ENCODE measurements around the gene ARID1B.

Gene ARID1B

DNA sequence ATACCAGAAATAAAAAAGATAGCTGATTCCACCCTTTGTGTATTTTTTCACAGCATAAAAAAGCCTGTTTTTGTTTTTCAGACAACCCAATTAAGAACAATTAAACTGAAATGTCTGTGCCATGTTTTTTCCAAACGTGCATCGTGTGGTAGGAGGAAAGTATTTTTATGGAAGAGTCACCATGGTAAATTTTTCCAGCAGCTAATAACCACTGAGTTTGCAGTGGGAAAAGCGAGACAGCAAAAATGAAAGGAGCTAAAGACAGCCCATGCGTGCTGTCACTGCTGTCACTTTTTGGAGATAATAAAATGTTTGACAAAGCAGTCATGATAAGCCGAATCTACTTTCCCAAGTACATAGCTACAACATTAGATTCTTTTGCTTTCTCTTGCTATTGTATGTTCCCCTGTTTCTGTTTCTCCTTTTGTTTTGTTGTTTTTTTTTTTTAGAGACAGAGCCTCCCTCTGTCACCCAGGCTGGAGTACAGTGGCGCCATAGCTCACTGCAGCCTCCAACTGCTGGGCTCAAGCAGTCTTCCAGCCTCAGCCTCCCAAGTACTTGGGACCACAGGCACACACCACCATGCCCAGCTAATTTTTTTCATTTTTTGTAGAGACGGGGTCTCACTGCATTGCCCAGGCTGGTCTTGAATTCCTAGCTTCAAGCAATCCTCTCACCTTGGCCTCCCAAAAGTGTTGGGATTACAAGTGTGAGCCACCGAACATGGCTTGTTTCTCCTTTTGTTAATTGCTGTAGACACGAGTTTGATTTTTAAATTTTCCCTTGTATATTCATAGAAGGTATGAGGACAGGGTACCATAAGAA is 284.8 kb downstream of the ARID1B start:
- H3K4me1 ChIP-seq (ENCODE audit: insufficient read depth, low read length), result peaks cover 11% of the 10 kb centered on the region; the same call in 1 of the 2 replicates
- no peak overlapping the region for H3K9ac ChIP-seq (ENCODE audit: low read depth, low read length)
- H3K9me3 ChIP-seq (ENCODE audit: control insufficient read depth, insufficient read depth, low read length), result no peaks in the 10 kb centered on the region
- H3K36me3 ChIP-seq (ENCODE audit: insufficient read depth, low read length), result no peaks in the 10 kb centered on the region

DNA sequence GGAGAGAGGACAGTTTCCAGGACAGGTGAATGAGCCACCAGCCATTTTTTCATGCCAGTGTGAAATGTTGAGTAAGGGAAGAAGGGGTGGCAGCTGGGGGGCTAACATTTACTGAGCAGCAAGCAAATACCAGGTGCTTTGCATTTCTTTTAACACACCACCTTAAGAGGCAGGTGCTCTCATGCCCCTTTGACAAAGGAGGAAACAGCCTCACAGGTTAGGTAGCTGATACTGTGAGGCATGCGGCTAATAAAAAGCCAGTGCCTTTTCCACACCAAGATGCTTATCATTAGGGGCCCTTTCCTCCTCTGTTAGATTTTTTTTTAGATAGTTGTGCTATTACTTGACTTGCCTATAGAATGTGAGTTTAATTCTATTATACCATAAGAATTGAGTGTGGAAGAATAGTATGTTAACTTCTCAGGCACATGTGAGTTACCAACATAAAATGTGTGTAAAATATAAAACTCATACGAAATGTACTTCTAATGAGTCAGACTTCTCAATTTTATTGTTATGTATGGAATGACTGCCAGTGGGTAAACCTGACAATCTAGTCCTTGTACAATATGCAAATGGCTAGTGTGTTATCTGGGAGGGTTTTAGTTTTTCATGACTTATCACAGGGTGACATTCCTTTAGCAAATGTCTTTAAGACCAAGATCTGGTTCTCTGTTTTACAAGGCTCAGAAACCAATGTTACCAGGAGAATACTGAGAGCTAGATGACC is 286.2 kb downstream of the ARID1B start:
- H3K9ac ChIP-seq (ENCODE audit: low read depth, low read length), result no peak overlapping the region
- peaks cover 11% of the 10 kb centered on the region; the same call in 1 of the 2 replicates for H3K4me1 ChIP-seq (ENCODE audit: insufficient read depth, low read length)
- H3K9me3 ChIP-seq (ENCODE audit: control insufficient read depth, insufficient read depth, low read length), result no peaks in the 10 kb centered on the region
- no peaks in the 10 kb centered on the region for H3K36me3 ChIP-seq (ENCODE audit: insufficient read depth, low read length)

DNA sequence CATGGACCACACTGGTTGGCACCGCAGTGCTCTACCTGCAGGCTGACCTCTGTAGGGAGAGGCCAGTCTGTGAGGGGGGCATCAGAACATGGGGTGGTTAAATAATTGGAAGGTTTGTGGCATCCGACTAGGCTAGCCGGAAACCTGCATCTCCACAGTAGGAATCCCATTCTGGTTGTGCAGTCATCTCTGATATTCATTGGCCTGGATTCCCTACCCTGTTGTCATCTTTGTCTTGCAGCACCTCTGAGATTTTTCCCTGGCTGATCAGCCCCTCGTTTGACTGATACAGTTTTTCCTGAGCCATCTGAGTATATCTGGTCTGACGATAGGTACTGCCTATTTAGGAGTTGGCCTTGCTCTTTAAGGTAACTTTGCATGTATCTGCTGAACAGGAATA is 286.7 kb downstream of the ARID1B start:
- no peaks in the 10 kb centered on the region for H3K36me3 ChIP-seq (ENCODE audit: insufficient read depth, low read length)
- H3K4me1 ChIP-seq (ENCODE audit: insufficient read depth, low read length), result peaks cover 11% of the 10 kb centered on the region; the same call in 1 of the 2 replicates
- H3K9me3 ChIP-seq (ENCODE audit: control insufficient read depth, insufficient read depth, low read length), result no peaks in the 10 kb centered on the region
- no peak overlapping the region for H3K9ac ChIP-seq (ENCODE audit: low read depth, low read length)

DNA sequence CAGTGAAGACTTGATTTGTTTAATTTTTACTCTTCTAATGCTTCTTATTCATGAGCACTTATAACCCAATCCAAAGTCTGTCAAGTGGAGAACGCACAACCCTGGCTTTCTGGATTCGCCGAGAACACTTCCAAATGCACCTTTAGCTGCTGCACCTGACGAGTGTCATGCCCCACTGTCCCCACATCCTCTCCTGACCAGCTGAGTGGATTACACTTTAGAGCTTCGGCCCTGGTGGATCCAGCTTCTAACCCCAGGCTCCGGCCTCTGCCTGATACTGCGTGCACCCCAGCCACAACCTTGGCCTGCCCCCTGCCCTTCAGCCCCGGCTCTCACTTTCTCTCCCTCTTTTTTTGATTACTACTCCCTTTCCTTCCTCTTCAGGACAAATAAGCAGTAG is 287.3 kb downstream of the ARID1B start:
- no peak overlapping the region for H3K9ac ChIP-seq (ENCODE audit: low read depth, low read length)
- no peaks in the 10 kb centered on the region for H3K36me3 ChIP-seq (ENCODE audit: insufficient read depth, low read length)
- H3K9me3 ChIP-seq (ENCODE audit: control insufficient read depth, insufficient read depth, low read length), result no peaks in the 10 kb centered on the region
- peaks cover 10% of the 10 kb centered on the region; the same call in 1 of the 2 replicates for H3K4me1 ChIP-seq (ENCODE audit: insufficient read depth, low read length)

DNA sequence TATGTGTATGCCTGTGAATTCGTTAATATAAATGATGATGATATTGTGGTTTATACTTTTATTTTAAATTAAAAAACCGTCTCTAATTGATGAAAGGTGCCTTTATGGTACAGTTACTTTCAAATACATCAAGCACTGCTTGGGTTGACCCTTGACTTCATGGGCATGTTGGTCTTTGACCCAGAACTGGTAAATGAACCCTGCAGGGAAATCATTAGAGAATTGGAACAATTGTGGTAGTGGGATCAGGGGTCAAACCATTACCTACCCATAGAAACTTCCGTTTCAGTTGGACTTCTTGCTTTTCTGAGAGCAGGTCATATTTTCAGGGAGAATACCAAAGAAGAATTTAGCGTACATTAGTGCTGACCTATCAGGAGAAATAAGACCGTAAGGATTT is 288.2 kb downstream of the ARID1B start:
- Histone ChIP-seq H3K9me3 (ENCODE audit: control insufficient read depth, insufficient read depth, low read length) (no peaks in the 10 kb centered on the region), H3K4me1 (ENCODE audit: insufficient read depth, low read length) (peaks cover 6% of the 10 kb centered on the region; the same call in 1 of the 2 replicates), H3K36me3 (ENCODE audit: insufficient read depth, low read length) (no peaks in the 10 kb centered on the region), H3K9ac (ENCODE audit: low read depth, low read length) (no peak overlapping the region)

DNA sequence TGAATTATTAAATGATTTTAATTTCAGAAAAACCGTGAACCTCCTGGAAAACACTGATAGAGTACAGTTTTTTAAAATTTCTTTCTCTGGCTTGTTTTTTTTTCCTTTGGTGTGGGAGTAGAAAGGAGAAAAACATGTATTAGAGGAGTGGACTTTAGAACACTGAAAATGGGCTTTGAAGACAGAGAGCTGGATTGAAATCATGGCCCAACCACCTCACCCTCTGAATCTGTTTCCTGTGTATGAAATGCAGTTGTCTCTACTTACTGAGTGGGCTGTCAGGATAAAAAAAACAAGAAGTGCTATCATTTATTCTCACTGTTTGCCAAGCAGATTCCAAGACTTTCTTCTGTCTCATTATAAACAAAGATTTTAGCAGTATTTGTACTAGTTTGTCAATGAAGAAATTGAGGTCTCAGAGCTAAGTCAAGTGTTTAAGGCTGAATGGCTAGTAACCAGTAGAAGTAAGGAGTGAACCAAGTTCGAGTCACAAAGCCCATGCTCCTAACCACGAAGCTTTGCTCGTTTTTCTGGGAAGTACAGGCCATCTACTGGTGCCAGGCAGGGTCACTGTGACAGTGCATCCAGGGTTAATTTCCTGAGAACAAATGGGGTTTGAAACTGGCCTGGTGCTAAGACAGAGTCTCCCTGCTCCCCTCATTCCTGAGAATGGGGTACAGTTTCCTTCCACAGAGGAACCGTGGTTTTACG is 289.8 kb downstream of the ARID1B start:
- Histone ChIP-seq H3K9me3 (ENCODE audit: control insufficient read depth, insufficient read depth, low read length) (no peaks in the 10 kb centered on the region), H3K4me1 (ENCODE audit: insufficient read depth, low read length) (peaks cover 10% of the 10 kb centered on the region; the same call in 1 of the 2 replicates), H3K36me3 (ENCODE audit: insufficient read depth, low read length) (no peaks in the 10 kb centered on the region), H3K9ac (ENCODE audit: low read depth, low read length) (no peak overlapping the region)

DNA sequence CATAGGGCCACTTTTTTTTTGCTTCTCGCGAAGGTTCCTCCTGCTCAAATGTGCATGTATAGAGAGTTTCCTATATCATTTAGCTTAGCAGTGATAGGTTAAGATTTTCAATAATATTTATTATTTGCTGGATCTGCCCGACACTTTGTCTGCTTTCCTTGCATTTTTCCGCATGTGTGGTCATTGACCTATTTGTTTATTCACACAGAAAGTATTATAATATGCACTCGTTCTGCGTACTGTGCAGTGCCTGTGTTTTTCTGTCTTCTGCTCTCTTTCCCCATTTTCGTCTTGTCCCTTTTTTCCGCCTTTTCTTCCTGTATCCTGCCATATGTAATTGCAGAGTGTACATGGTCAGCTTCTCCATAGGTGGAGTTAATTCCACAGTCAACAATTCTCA is 290.3 kb downstream of the ARID1B start:
- Histone ChIP-seq H3K4me1 (ENCODE audit: insufficient read depth, low read length) (peaks cover 10% of the 10 kb centered on the region; the same call in 1 of the 2 replicates), H3K9me3 (ENCODE audit: control insufficient read depth, insufficient read depth, low read length) (no peaks in the 10 kb centered on the region), H3K36me3 (ENCODE audit: insufficient read depth, low read length) (no peaks in the 10 kb centered on the region), H3K9ac (ENCODE audit: low read depth, low read length) (no peak overlapping the region)

DNA sequence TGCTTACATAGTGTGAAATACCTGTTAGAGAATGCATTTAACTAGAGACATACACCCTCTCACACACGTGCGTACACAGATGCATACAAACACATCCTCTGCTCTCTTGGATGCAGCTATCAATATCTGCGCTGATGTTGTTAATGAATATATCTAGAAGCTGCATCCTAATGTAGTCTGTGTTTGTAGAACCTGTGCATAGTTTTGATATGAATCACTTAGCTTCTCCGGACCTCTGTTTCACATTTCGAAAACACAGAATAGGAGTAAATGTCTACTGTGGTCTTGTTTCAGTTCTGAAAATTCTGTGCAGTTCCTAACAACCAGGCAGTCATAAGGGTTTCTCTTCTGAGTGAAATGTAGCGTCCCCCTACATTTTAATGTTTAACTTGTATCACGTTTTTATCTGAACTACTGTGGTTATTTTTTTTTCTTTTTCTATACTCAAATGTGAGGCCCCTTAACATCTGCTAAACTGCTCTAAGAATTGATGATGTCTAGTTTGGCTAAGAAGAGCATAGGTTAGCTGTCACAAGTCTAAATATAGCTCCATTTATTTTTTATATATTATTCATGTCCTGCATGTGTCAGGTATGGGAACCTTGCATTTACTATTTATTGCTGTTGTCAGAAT is 291.6 kb downstream of the ARID1B start:
- H3K4me1 ChIP-seq (ENCODE audit: insufficient read depth, low read length), result peaks cover 5% of the 10 kb centered on the region; the same call in 1 of the 2 replicates
- H3K36me3 ChIP-seq (ENCODE audit: insufficient read depth, low read length), result no peaks in the 10 kb centered on the region
- no peaks in the 10 kb centered on the region for H3K9me3 ChIP-seq (ENCODE audit: control insufficient read depth, insufficient read depth, low read length)
- no peak overlapping the region for H3K9ac ChIP-seq (ENCODE audit: low read depth, low read length)

DNA sequence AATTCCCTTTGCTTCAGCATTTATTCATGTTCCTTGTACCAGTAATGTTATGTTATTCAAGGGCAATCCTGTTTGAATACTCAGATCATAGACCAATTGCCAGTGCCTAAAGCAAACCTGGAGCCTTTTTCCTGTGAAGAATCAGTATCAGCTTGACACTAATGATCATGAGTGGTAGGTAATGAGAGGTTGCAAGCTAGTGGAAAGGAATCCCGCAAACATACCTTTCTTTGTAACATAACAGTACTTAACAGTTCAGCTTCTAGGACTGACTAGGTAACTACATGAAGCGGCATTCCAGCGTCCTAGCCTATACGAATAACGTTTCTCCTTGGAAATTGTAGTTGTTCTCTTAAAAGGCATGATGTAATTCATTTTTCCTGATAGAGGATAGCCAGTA is 292.4 kb downstream of the ARID1B start:
- no peaks in the 10 kb centered on the region for H3K9me3 ChIP-seq (ENCODE audit: control insufficient read depth, insufficient read depth, low read length)
- peaks cover 5% of the 10 kb centered on the region; the same call in 1 of the 2 replicates for H3K4me1 ChIP-seq (ENCODE audit: insufficient read depth, low read length)
- H3K9ac ChIP-seq (ENCODE audit: low read depth, low read length), result no peak overlapping the region
- no peaks in the 10 kb centered on the region for H3K36me3 ChIP-seq (ENCODE audit: insufficient read depth, low read length)

DNA sequence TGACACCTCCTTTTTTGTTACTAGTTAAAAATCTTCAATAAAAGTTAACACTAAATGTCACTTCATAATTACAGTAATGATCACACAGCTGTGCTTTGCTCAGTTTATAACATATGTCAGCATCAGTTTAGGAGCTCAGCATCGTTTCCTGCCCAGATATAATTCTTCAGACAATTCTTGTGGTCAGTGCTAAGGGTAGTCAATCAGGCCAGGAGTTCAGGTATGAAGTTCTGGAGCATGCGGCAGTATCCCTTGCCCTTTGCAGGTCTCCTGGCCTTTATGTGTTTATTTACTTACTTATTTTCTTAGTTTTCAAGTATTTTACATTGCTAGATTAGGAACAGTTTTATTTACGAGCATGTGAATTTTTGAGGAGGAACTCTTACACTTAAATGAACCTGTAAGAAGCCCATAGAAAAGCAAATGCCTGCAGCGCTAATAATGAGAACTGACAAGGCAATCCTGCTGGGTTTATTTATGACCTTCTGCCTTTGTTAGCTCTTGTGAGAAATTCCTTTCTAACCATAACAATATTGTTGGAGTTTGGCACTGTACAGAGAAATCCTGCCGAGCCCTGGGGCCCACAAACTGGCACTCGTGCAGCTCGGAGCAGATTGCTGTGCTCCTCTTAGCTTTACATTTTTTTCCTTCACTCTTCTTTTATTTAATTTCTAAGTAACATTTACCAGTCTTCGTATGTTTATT is 293.4 kb downstream of the ARID1B start:
- Histone ChIP-seq H3K36me3 (ENCODE audit: insufficient read depth, low read length) (no peaks in the 10 kb centered on the region), H3K4me1 (ENCODE audit: insufficient read depth, low read length) (peaks cover 5% of the 10 kb centered on the region; the same call in 1 of the 2 replicates), H3K9ac (ENCODE audit: low read depth, low read length) (no peak overlapping the region), H3K9me3 (ENCODE audit: control insufficient read depth, insufficient read depth, low read length) (no peaks in the 10 kb centered on the region)

DNA sequence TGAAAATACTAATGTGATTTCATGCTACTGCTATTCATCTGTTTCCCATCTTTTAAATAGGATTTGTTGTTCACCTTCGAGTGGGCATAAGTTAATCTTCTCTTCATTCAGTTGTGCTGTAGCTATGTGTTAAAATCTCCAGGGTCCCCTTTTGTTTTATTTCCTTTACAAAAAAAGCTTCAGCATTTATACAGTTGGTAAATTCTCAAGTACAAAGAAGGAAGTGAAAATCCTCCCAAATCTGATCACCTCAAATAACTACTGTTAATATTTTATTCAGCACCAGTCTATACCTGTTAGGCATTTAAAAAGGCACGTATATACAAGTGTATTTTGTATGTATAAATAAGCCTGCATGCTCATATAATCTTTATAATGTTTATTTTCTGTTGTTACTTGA is 294.9 kb downstream of the ARID1B start:
- Histone ChIP-seq H3K36me3 (ENCODE audit: insufficient read depth, low read length) (no peaks in the 10 kb centered on the region), H3K9me3 (ENCODE audit: control insufficient read depth, insufficient read depth, low read length) (no peaks in the 10 kb centered on the region), H3K9ac (ENCODE audit: low read depth, low read length) (no peak overlapping the region), H3K4me1 (ENCODE audit: insufficient read depth, low read length) (peaks cover 5% of the 10 kb centered on the region; the same call in 1 of the 2 replicates)

DNA sequence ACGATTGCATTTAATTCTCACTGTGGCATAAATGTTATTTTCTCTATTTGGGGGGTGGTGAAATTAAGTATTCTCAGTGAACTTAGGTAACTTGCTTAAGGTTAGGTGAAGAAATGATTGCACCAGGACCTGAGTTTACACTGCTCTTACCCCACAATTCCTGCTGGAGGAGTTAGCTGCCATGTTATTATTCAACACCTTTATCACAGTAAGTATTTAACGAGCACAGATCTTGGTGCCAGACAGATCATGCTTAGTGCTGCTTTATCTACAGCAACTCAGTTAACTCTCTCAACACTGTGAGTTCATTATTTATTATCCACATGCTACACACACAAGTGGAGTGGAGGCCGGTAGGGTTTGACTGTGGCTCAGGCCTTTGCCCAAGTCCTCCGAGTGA is 296.4 kb downstream of the ARID1B start:
- Histone ChIP-seq H3K9me3 (ENCODE audit: control insufficient read depth, insufficient read depth, low read length) (no peaks in the 10 kb centered on the region), H3K9ac (ENCODE audit: low read depth, low read length) (no peak overlapping the region), H3K4me1 (ENCODE audit: insufficient read depth, low read length) (peaks cover 13% of the 10 kb centered on the region; the same call in 1 of the 2 replicates), H3K36me3 (ENCODE audit: insufficient read depth, low read length) (no peaks in the 10 kb centered on the region)

DNA sequence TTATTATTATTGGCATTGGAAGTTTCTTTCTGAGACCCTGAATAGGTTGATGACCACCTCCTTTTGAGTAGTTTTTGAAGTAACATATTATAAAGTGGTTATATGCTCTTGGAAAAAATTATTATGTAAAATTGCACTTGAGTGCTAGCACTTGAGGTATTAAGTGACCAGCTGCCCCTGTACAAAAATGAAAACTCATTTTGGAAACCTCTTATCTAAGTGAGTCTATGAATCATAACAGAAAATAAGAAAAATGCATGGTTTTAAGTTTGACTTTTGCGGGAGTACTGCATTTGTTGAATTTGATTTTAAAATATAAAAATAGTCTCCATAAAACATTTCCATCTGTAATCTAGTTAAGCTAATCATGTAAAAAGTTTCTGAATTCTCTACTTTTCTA is 297.8 kb downstream of the ARID1B start:
- Histone ChIP-seq H3K9ac (ENCODE audit: low read depth, low read length) (no peak overlapping the region), H3K4me1 (ENCODE audit: insufficient read depth, low read length) (peaks cover 14% of the 10 kb centered on the region; the same call in 1 of the 2 replicates), H3K9me3 (ENCODE audit: control insufficient read depth, insufficient read depth, low read length) (no peaks in the 10 kb centered on the region), H3K36me3 (ENCODE audit: insufficient read depth, low read length) (no peaks in the 10 kb centered on the region)
